Measurements from ENCODE around the gene MALT1.
A peak's percentile ranks its signal among the peaks of the same experiment; 100 is the strongest.

Gene MALT1

GRCh38 chr18:58653814-58654509 is 17.3 kb upstream of the MALT1 start:
- DNase-seq, result no peak

- no peak for DNase-seq
Measured at GRCh38 chr18:58654896-58655614, 16.2 kb upstream of the MALT1 start.

GRCh38 chr18:58657081-58657480 is 14.2 kb upstream of the MALT1 start:
- DNase-seq, result no peak

- DNase-seq, result no peak
Measured at GRCh38 chr18:58657494-58657893, 13.8 kb upstream of the MALT1 start.

GRCh38 chr18:58659691-58660090 is 11.6 kb upstream of the MALT1 start:
- no peak for DNase-seq

GRCh38 chr18:58660915-58661314 is 10.3 kb upstream of the MALT1 start:
- no peak for DNase-seq

- no peak for DNase-seq
Measured at GRCh38 chr18:58661423-58661822, 9.8 kb upstream of the MALT1 start.

- DNase-seq, result no peak
Measured at GRCh38 chr18:58662118-58662517, 9.1 kb upstream of the MALT1 start.

GRCh38 chr18:58666176-58666575 is 5.1 kb upstream of the MALT1 start:
- no peak for DNase-seq

- no peak for DNase-seq
Measured at GRCh38 chr18:58668211-58668610, 3.1 kb upstream of the MALT1 start.

- DNase-seq, result no peak
Measured at GRCh38 chr18:58668897-58669296, 2.4 kb upstream of the MALT1 start.

- peak; percentile 82 to 95 for DNase-seq
Measured at GRCh38 chr18:58669731-58670378, 1.4 kb upstream of the MALT1 start.

- peak in 1 of 2 experiments; percentile 31 for DNase-seq
Measured at GRCh38 chr18:58670404-58671110, 708 bp upstream of the MALT1 start.

GRCh38 chr18:58671632-58672564 is 633 bp downstream of the MALT1 start:
- DNase-seq, result peak; percentile 35 to 60

- no peak for DNase-seq
Measured at GRCh38 chr18:58674159-58674558, 2.9 kb downstream of the MALT1 start.

- DNase-seq, result no peak
Measured at GRCh38 chr18:58674863-58675472, 3.7 kb downstream of the MALT1 start.

- no peak for DNase-seq
Measured at GRCh38 chr18:58676270-58676669, 5.0 kb downstream of the MALT1 start.

GRCh38 chr18:58682429-58683069 is 11.3 kb downstream of the MALT1 start:
- peak in 1 of 2 experiments; percentile 1 for DNase-seq

GRCh38 chr18:58687871-58688308 is 16.6 kb downstream of the MALT1 start:
- no peak for DNase-seq

- no peak for DNase-seq
Measured at GRCh38 chr18:58690259-58690658, 19.0 kb downstream of the MALT1 start.

GRCh38 chr18:58691256-58691655 is 20.0 kb downstream of the MALT1 start:
- no peak for DNase-seq
